ENCODE data around the gene GATA2.

Gene GATA2

GRCh38 chr3:128438488-128439072 lies 54.4 kb downstream of the GATA2 start:
- H3K9me3 ChIP-seq (ENCODE audit: control insufficient read depth, insufficient read depth, low read length), result no peaks in the 10 kb centered on the region
- no peak overlapping the region for H3K9ac ChIP-seq (ENCODE audit: low read depth, low read length)
- H3K27me3 ChIP-seq (ENCODE audit: control insufficient read depth, insufficient read depth, low read length), result peaks cover 46% of the 10 kb centered on the region

GRCh38 chr3:128436214-128436613 lies 56.8 kb downstream of the GATA2 start:
- Histone ChIP-seq H3K9me3 (ENCODE audit: control insufficient read depth, insufficient read depth, low read length) (no peaks in the 10 kb centered on the region), H3K27ac (ENCODE audit: low read depth, low read length) (no peak overlapping the region), H3K4me1 (ENCODE audit: control insufficient read depth, insufficient read depth, low read length) (peaks cover 28% of the 10 kb centered on the region), H3K4me3 (ENCODE audit: low read depth, low read length) (no peak overlapping the region), H3K36me3 (ENCODE audit: control insufficient read depth, insufficient read depth, low read length) (no peaks in the 10 kb centered on the region), H3K27me3 (ENCODE audit: control insufficient read depth, insufficient read depth, low read length) (peaks cover 62% of the 10 kb centered on the region), H3K9ac (ENCODE audit: low read depth, low read length) (no peak overlapping the region)

More at GRCh38 chr3:128438488-128439072, 54.4 kb downstream of the GATA2 start:
- no peak overlapping the region for H3K27ac ChIP-seq (ENCODE audit: low read depth, low read length)
- no peaks in the 10 kb centered on the region for H3K36me3 ChIP-seq (ENCODE audit: control insufficient read depth, insufficient read depth, low read length)
- peaks cover 11% of the 10 kb centered on the region; the same call in 1 of the 2 replicates for H3K4me1 ChIP-seq (ENCODE audit: control insufficient read depth, insufficient read depth, low read length)
- H3K4me3 ChIP-seq (ENCODE audit: low read depth, low read length), result no peak overlapping the region

GRCh38 chr3:128435561-128435960 lies 57.4 kb downstream of the GATA2 start:
- Histone ChIP-seq H3K4me3 (ENCODE audit: low read depth, low read length) (no peak overlapping the region), H3K4me1 (ENCODE audit: control insufficient read depth, insufficient read depth, low read length) (peaks cover 28% of the 10 kb centered on the region)

GRCh38 chr3:128435058-128435457 lies 57.9 kb downstream of the GATA2 start:
- no peaks in the 10 kb centered on the region for H3K36me3 ChIP-seq (ENCODE audit: control insufficient read depth, insufficient read depth, low read length)
- no peak overlapping the region for H3K27ac ChIP-seq (ENCODE audit: low read depth, low read length)
- peaks cover 32% of the 10 kb centered on the region for H3K4me1 ChIP-seq (ENCODE audit: control insufficient read depth, insufficient read depth, low read length)
- H3K9me3 ChIP-seq (ENCODE audit: control insufficient read depth, insufficient read depth, low read length), result no peaks in the 10 kb centered on the region
- H3K27me3 ChIP-seq (ENCODE audit: control insufficient read depth, insufficient read depth, low read length), result peaks cover 70% of the 10 kb centered on the region
- no peak overlapping the region for H3K9ac ChIP-seq (ENCODE audit: low read depth, low read length)
- no peak overlapping the region for H3K4me3 ChIP-seq (ENCODE audit: low read depth, low read length)

More at GRCh38 chr3:128435561-128435960, 57.4 kb downstream of the GATA2 start:
- no peak overlapping the region for H3K27ac ChIP-seq (ENCODE audit: low read depth, low read length)
- no peak overlapping the region for H3K9ac ChIP-seq (ENCODE audit: low read depth, low read length)
- H3K36me3 ChIP-seq (ENCODE audit: control insufficient read depth, insufficient read depth, low read length), result no peaks in the 10 kb centered on the region
- no peaks in the 10 kb centered on the region for H3K9me3 ChIP-seq (ENCODE audit: control insufficient read depth, insufficient read depth, low read length)
- H3K27me3 ChIP-seq (ENCODE audit: control insufficient read depth, insufficient read depth, low read length), result peaks cover 69% of the 10 kb centered on the region

GRCh38 chr3:128434524-128434923 lies 58.5 kb downstream of the GATA2 start:
- Histone ChIP-seq H3K27ac (ENCODE audit: low read depth, low read length) (no peak overlapping the region), H3K9me3 (ENCODE audit: control insufficient read depth, insufficient read depth, low read length) (no peaks in the 10 kb centered on the region), H3K27me3 (ENCODE audit: control insufficient read depth, insufficient read depth, low read length) (peaks cover 70% of the 10 kb centered on the region), H3K4me1 (ENCODE audit: control insufficient read depth, insufficient read depth, low read length) (peaks cover 32% of the 10 kb centered on the region), H3K4me3 (ENCODE audit: low read depth, low read length) (no peak overlapping the region), H3K36me3 (ENCODE audit: control insufficient read depth, insufficient read depth, low read length) (no peaks in the 10 kb centered on the region), H3K9ac (ENCODE audit: low read depth, low read length) (no peak overlapping the region)

GRCh38 chr3:128433837-128434165 lies 59.2 kb downstream of the GATA2 start:
- Histone ChIP-seq H3K9me3 (ENCODE audit: control insufficient read depth, insufficient read depth, low read length) (no peaks in the 10 kb centered on the region), H3K27ac (ENCODE audit: low read depth, low read length) (no peak overlapping the region), H3K27me3 (ENCODE audit: control insufficient read depth, insufficient read depth, low read length) (peaks cover 70% of the 10 kb centered on the region), H3K9ac (ENCODE audit: low read depth, low read length) (no peak overlapping the region), H3K4me1 (ENCODE audit: control insufficient read depth, insufficient read depth, low read length) (peaks cover 36% of the 10 kb centered on the region), H3K4me3 (ENCODE audit: low read depth, low read length) (no peak overlapping the region), H3K36me3 (ENCODE audit: control insufficient read depth, insufficient read depth, low read length) (no peaks in the 10 kb centered on the region)

- Histone ChIP-seq H3K27me3 (ENCODE audit: control insufficient read depth, insufficient read depth, low read length) (peaks cover 76% of the 10 kb centered on the region), H3K9ac (ENCODE audit: low read depth, low read length) (no peak overlapping the region), H3K4me3 (ENCODE audit: low read depth, low read length) (peak overlapping the region; percentile 65; the same call in 1 of the 2 replicates), H3K36me3 (ENCODE audit: control insufficient read depth, insufficient read depth, low read length) (no peaks in the 10 kb centered on the region), H3K4me1 (ENCODE audit: control insufficient read depth, insufficient read depth, low read length) (peaks cover 38% of the 10 kb centered on the region), H3K9me3 (ENCODE audit: control insufficient read depth, insufficient read depth, low read length) (no peaks in the 10 kb centered on the region), H3K27ac (ENCODE audit: low read depth, low read length) (no peak overlapping the region)
Observed at GRCh38 chr3:128432971-128433836, 59.8 kb downstream of the GATA2 start.

- peak overlapping the region; percentile 65 for H3K4me3 ChIP-seq (ENCODE audit: low read depth, low read length)
Observed at GRCh38 chr3:128432301-128432970, 60.6 kb downstream of the GATA2 start.

GRCh38 chr3:128431803-128432300 lies 61.1 kb downstream of the GATA2 start:
- Histone ChIP-seq H3K4me3 (ENCODE audit: low read depth, low read length) (peak overlapping the region; percentile 65; the same call in 1 of the 2 replicates), H3K9me3 (ENCODE audit: control insufficient read depth, insufficient read depth, low read length) (no peaks in the 10 kb centered on the region), H3K9ac (ENCODE audit: low read depth, low read length) (0 out of 2 replicates have a peak overlapping the region, but pooled peaks have one; percentile 73), H3K27ac (ENCODE audit: low read depth, low read length) (no peak overlapping the region), H3K36me3 (ENCODE audit: control insufficient read depth, insufficient read depth, low read length) (no peaks in the 10 kb centered on the region), H3K27me3 (ENCODE audit: control insufficient read depth, insufficient read depth, low read length) (peaks cover 90% of the 10 kb centered on the region), H3K4me1 (ENCODE audit: control insufficient read depth, insufficient read depth, low read length) (peaks cover 51% of the 10 kb centered on the region)

More at GRCh38 chr3:128432301-128432970, 60.6 kb downstream of the GATA2 start:
- H3K36me3 ChIP-seq (ENCODE audit: control insufficient read depth, insufficient read depth, low read length), result no peaks in the 10 kb centered on the region
- H3K27ac ChIP-seq (ENCODE audit: low read depth, low read length), result no peak overlapping the region
- H3K4me1 ChIP-seq (ENCODE audit: control insufficient read depth, insufficient read depth, low read length), result peaks cover 46% of the 10 kb centered on the region
- H3K9me3 ChIP-seq (ENCODE audit: control insufficient read depth, insufficient read depth, low read length), result no peaks in the 10 kb centered on the region
- H3K27me3 ChIP-seq (ENCODE audit: control insufficient read depth, insufficient read depth, low read length), result peaks cover 84% of the 10 kb centered on the region
- H3K9ac ChIP-seq (ENCODE audit: low read depth, low read length), result peak overlapping the region; percentile 73

- H3K36me3 ChIP-seq (ENCODE audit: control insufficient read depth, insufficient read depth, low read length), result no peaks in the 10 kb centered on the region
- peaks cover 93% of the 10 kb centered on the region for H3K27me3 ChIP-seq (ENCODE audit: control insufficient read depth, insufficient read depth, low read length)
- H3K4me1 ChIP-seq (ENCODE audit: control insufficient read depth, insufficient read depth, low read length), result peaks cover 53% of the 10 kb centered on the region
- no peak overlapping the region for H3K27ac ChIP-seq (ENCODE audit: low read depth, low read length)
- no peak overlapping the region for H3K4me3 ChIP-seq (ENCODE audit: low read depth, low read length)
- no peaks in the 10 kb centered on the region for H3K9me3 ChIP-seq (ENCODE audit: control insufficient read depth, insufficient read depth, low read length)
- no peak overlapping the region for H3K9ac ChIP-seq (ENCODE audit: low read depth, low read length)
Observed at GRCh38 chr3:128430731-128431130, 62.3 kb downstream of the GATA2 start.
